SU-DHL-6 (cell line): ENCODE measurements around the gene ADAM8.

ENCODE experiments used
- H2AFZ ChIP-seq: fragments of 200-600 bp; sonication (generic); 2 replicates; pipeline ENCODE4 v1.6.1; 2014; ENCODE audit warnings: low read depth, mild to moderate bottlenecking, moderate library complexity, mixed read lengths, antibody characterized with exemption, low read length; ENCODE audit not compliant: severe bottlenecking
- H3F3A ChIP-seq: fragments of 200-600 bp; shearing (Covaris generic); 2 replicates; pipeline ENCODE4 v1.6.0; 2016; ENCODE audit warnings: antibody characterized with exemption, mild to moderate bottlenecking; ENCODE audit not compliant: insufficient read depth
- H3K27ac ChIP-seq: fragments of 200-600 bp; sonication (generic); 2 replicates; pipeline ENCODE4 v1.5.1; 2016; ENCODE audit warnings: low read depth, mild to moderate bottlenecking, low read length, moderate library complexity, mixed read lengths
- H3K27me3 ChIP-seq: fragments of 200-600 bp; sonication (generic), shearing (Covaris generic); 2 replicates; pipeline ENCODE4 v1.6.0; 2014; ENCODE audit warnings: mild to moderate bottlenecking, low read length
- H3K36me3 ChIP-seq: fragments of 200-600 bp; sonication (generic); 2 replicates; pipeline ENCODE4 v1.6.1; 2014; ENCODE audit warnings: mild to moderate bottlenecking, low read length, mixed read lengths
- H3K4me2 ChIP-seq: fragments of 300-600, 200-600 bp; shearing (Covaris generic), sonication (generic); 2 replicates; pipeline ENCODE4 v1.6.0; 2014; ENCODE audit warnings: low read length, low read depth, mild to moderate bottlenecking; ENCODE audit not compliant: poor library complexity, severe bottlenecking
- H3K4me3 ChIP-seq: fragments of 200-600 bp; sonication (generic); 2 replicates; pipeline ENCODE4 v1.5.1; 2014; ENCODE audit warnings: antibody characterized with exemption, low read length, mild to moderate bottlenecking, mixed read lengths; ENCODE audit not compliant: insufficient read depth, poor library complexity, severe bottlenecking
- H3K79me2 ChIP-seq: fragments of 200-600 bp; sonication (generic); 2 replicates; pipeline ENCODE4 v1.6.1; 2014; ENCODE audit warnings: mild to moderate bottlenecking, low read length, moderate library complexity; ENCODE audit not compliant: insufficient read depth
- H3K9ac ChIP-seq: fragments of 200-600 bp; sonication (generic); 2 replicates; pipeline ENCODE4 v1.7.0; 2014; ENCODE audit warnings: mild to moderate bottlenecking, low read length
- H3K9me2 ChIP-seq: fragments of 200-600 bp; sonication (generic); replicated peaks from 2 replicates; pipeline ENCODE4 v1.6.1; 2014; ENCODE audit warnings: low read length; ENCODE audit not compliant: insufficient read depth
- H3K9me3 ChIP-seq: fragments of 200-600 bp; sonication (generic); 2 replicates; pipeline ENCODE4 v1.6.1; 2014; ENCODE audit warnings: low read length, mixed read lengths; ENCODE audit not compliant: insufficient read depth
- H4K20me1 ChIP-seq: fragments of 200-600 bp; sonication (generic); 2 replicates; pipeline ENCODE4 v1.6.1; 2014; ENCODE audit warnings: low read depth, mild to moderate bottlenecking, antibody characterized with exemption, low read length, moderate library complexity, mixed read lengths
- EZH2phosphoT487 ChIP-seq: fragments of 200-600 bp; sonication (generic), shearing (Covaris generic); conservative IDR thresholded peaks from 2 replicates; pipeline ENCODE4 v1.6.1; 2018; ENCODE audit warnings: mild to moderate bottlenecking, antibody characterized with exemption, low read length, moderate library complexity, mixed read lengths
- TF ChIP-seq, protein P1 (sequence below): fragments of 200-600 bp; sonication (generic); IDR thresholded peaks from one replicate; pipeline ENCODE4 v1.5.1; 2017; ENCODE audit warnings: antibody characterized with exemption, mild to moderate bottlenecking, low read length, moderate library complexity; ENCODE audit not compliant: insufficient read depth, poor library complexity, severe bottlenecking

The ADAM8 gene

DNA sequence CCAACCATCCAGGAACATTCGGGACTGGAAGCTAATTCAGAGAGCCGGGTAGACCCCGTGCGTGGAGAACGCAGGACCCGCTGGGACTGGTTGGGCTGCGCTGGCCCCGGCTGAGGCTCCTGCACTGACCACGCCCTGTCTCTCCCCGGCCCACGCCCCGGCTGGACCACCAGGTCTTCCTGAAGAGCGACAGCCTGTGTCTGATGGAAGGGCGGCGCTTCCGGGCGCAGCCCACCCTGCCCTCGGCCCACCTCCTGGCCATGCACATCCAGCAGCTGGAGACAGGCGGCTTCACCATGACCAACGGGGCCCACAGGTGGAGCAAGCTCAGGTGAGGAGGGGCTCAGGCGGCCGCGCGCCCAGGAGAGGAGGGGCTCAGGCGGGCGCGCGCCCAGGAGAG is 56.9 kb downstream of the ADAM8 start:
- no peaks in the 10 kb centered on the region for H4K20me1 ChIP-seq
- H3F3A ChIP-seq, result no peaks in the 10 kb centered on the region
- no peak overlapping the region for H3K4me2 ChIP-seq
- H3K27ac ChIP-seq, result no peak overlapping the region
- H3K36me3 ChIP-seq, result no peaks in the 10 kb centered on the region
- H2AFZ ChIP-seq, result no peak overlapping the region
- no peaks in the 10 kb centered on the region for H3K79me2 ChIP-seq
- no peak overlapping the region for H3K4me3 ChIP-seq
- H3K27me3 ChIP-seq, result no peaks in the 10 kb centered on the region
- TF ChIP-seq, protein P1, sequence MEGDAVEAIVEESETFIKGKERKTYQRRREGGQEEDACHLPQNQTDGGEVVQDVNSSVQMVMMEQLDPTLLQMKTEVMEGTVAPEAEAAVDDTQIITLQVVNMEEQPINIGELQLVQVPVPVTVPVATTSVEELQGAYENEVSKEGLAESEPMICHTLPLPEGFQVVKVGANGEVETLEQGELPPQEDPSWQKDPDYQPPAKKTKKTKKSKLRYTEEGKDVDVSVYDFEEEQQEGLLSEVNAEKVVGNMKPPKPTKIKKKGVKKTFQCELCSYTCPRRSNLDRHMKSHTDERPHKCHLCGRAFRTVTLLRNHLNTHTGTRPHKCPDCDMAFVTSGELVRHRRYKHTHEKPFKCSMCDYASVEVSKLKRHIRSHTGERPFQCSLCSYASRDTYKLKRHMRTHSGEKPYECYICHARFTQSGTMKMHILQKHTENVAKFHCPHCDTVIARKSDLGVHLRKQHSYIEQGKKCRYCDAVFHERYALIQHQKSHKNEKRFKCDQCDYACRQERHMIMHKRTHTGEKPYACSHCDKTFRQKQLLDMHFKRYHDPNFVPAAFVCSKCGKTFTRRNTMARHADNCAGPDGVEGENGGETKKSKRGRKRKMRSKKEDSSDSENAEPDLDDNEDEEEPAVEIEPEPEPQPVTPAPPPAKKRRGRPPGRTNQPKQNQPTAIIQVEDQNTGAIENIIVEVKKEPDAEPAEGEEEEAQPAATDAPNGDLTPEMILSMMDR, result no peak
- TF ChIP-seq EZH2phosphoT487, result no peak
- H3K9me3 ChIP-seq, result no peaks in the 10 kb centered on the region
- no peak overlapping the region for H3K9ac ChIP-seq
- no peaks in the 10 kb centered on the region for H3K9me2 ChIP-seq

DNA sequence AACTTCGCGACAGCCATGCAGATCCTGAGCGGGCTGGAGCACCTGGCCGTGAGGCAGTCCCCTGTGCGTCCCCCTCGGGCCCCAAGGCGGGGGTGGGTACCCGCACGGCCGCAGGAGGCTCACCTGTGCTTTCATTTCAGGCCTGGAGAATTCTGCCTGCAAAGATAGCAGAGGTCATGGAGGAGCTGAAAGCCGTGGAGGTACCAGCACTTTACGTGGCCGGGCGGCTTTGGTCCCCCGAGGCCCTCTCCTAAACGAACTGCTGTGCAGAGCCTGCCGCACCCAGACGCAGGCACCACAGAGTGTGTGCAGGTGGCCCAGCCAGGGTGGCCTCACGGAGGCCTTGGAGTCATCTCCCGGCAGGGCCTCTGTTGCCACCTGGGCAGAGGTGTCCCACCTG is 57.8 kb downstream of the ADAM8 start:
- no peaks in the 10 kb centered on the region for H3F3A ChIP-seq
- no peak overlapping the region for H2AFZ ChIP-seq
- no peak overlapping the region for H3K4me2 ChIP-seq
- no peaks in the 10 kb centered on the region for H3K27me3 ChIP-seq
- H3K27ac ChIP-seq, result no peak overlapping the region
- no peak overlapping the region for H3K4me3 ChIP-seq
- H3K9me3 ChIP-seq, result no peaks in the 10 kb centered on the region
- H3K79me2 ChIP-seq, result no peaks in the 10 kb centered on the region
- no peaks in the 10 kb centered on the region for H4K20me1 ChIP-seq
- no peak overlapping the region for H3K9ac ChIP-seq
- H3K36me3 ChIP-seq, result no peaks in the 10 kb centered on the region
- H3K9me2 ChIP-seq, result no peaks in the 10 kb centered on the region
- TF ChIP-seq EZH2phosphoT487, result no peak
- TF ChIP-seq, protein P1, result no peak

DNA sequence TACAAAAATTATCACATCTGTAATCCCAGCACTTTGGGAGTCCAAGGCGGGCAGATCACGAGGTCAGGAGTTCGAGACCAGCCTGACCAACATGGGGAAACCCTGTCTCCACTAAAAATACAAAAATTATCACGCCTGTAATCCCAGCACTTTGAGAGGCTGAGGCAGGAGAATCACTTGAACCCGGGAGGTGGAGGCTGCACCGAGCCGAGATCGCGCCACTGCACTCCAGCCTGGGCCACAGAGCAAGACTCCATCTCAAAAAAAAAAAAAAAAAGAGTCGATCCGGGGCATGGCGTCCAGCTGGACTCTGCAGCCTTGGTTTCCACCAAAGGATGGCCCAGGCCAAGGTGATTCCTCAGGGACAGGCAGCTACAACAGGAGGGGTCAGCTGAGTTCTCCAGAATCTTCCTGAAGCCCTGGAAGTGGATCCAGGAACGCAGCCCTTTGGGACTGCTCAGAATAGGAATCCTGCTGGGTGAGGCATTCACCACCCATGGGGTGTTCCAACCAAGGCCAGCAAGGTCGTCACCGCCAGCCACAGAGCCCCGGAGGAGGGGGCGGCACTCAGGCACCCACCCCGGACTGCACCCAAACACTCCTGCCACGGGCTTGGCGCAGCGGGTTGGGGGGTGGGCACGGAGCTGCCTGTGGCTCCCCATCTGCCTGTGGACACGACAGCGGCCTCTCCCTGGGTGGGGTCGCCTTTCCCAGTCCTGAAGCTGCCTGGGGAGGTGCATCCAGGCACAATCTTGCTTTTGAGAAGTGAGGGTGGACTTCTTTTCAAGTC is 58.7 kb downstream of the ADAM8 start:
- Histone ChIP-seq H3K9ac (no peak overlapping the region), H3K27ac (no peak overlapping the region), H3K4me3 (no peak overlapping the region), H3K79me2 (no peaks in the 10 kb centered on the region), H3K9me3 (no peaks in the 10 kb centered on the region), H3K27me3 (no peaks in the 10 kb centered on the region), H3K4me2 (no peak overlapping the region), H2AFZ (no peak overlapping the region), H4K20me1 (no peaks in the 10 kb centered on the region), H3F3A (no peaks in the 10 kb centered on the region), H3K9me2 (no peaks in the 10 kb centered on the region), H3K36me3 (no peaks in the 10 kb centered on the region)
- no peak for TF ChIP-seq EZH2phosphoT487
- TF ChIP-seq, protein P1, result no peak
